ENCODE results near the gene DES.

DNA sequence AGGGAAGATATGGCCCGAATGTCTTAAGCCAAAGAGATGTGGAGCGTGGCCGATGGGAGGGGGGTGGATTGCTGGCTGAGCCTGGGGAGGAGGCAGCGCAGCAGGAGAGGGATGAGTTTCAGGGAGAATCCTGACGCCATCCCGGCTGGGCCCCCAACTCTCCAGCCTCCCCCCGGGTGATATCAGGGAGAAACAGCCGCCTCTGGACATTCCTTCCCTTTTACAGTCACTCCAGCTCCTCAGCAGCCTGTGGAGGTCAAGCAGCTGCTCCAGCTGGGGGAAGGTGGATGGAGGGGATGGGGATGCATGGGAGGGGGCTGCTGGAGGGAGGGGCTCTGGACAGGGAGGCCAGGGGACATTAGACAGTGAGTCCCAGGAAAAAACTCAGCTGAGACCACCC lies 9.5 kb upstream of the DES start:
- TF ChIP-seq CTCF (conservative IDR thresholded peaks at IDR 0.05; ENCODE audit: low read length) (no peak), EZH2phosphoT487 (IDR thresholded peaks at IDR 0.05; ENCODE audit: borderline replicate concordance, low read depth, low read length) (no peak)
